GM13976 (cell line): ENCODE data around the gene FAM32A.
A peak's percentile ranks its signal among the peaks of the same experiment; 100 is the strongest.

Experiments
- DNase-seq: peaks from one replicate; pipeline ENCODE4 v3.0.0; 2012; ENCODE audit warnings: low spot score
- CTCF ChIP-seq: IDR thresholded peaks from 2 replicates; pipeline ENCODE4 v1.5.1; 2012; ENCODE audit warnings: borderline replicate concordance, mild to moderate bottlenecking; ENCODE audit not compliant: insufficient read depth; ENCODE audit errors: extremely low read depth, missing control alignments, control extremely low read depth
- in situ Hi-C: fragments of 300-500 bp; cut with MboI; formaldehyde crosslinking; loops from one replicate; pipeline ENCODE4 v1.12.0; 2022; ENCODE audit warnings: low sequenced_read_pairs, mixed read lengths, inconsistent platforms; ENCODE audit not compliant: unreplicated experiment

Gene FAM32A

GRCh38 chr19:16226184-16226591 lies 41.0 kb downstream of the FAM32A start:
- in situ Hi-C loops, result no loop called here
- no peak for TF ChIP-seq CTCF
- DNase-seq, result no peak

GRCh38 chr19:16226878-16227836 lies 41.9 kb downstream of the FAM32A start:
- no peak for DNase-seq
- in situ Hi-C loops, result no loop called here
- TF ChIP-seq CTCF, result no peak

GRCh38 chr19:16227837-16228636 lies 42.8 kb downstream of the FAM32A start:
- in situ Hi-C loops, result no loop called here
- DNase-seq, result no peak
- TF ChIP-seq CTCF, result no peak

DNA sequence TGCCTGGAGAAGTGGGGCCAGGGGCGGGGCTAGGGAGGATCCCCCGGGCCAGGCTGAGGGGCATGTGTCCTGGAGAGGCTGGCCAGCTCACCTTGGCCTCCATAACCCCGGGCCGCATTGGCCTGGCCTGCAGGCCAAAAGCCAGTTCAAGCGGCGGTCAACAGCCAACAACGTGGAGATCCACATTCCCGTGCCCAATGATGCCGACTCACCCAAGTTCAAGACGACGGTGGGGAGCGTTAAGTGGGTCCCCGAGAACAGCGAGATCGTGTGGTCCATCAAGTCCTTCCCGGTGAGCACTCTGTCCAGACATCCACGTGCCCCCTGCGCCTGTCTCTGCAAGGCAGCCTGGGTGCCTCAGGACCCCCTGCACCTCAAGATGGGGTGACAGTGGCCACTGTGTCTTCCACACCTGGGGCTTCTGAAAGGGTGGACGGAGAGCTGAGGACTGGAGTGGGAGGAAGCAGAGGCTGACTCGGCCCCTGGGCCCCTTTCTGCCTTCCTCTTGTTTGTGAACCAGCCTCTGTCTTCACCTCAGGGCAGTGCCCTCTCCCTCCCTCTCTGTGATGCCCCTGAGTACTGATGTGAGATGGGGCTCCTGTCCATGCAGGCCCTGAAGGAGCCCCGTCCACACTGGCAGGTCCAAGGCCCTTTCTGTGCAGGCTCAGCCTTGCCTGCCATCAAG lies 43.6 kb downstream of the FAM32A start:
- in situ Hi-C loops, result no loop called here
- TF ChIP-seq CTCF, result no peak

GRCh38 chr19:16229322-16229641 lies 44.1 kb downstream of the FAM32A start:
- in situ Hi-C loops, result no loop called here
- no peak for TF ChIP-seq CTCF
- no peak for DNase-seq

More for the DNA sequence above, 43.6 kb downstream of the FAM32A start:
- DNase-seq, result no peak

DNA sequence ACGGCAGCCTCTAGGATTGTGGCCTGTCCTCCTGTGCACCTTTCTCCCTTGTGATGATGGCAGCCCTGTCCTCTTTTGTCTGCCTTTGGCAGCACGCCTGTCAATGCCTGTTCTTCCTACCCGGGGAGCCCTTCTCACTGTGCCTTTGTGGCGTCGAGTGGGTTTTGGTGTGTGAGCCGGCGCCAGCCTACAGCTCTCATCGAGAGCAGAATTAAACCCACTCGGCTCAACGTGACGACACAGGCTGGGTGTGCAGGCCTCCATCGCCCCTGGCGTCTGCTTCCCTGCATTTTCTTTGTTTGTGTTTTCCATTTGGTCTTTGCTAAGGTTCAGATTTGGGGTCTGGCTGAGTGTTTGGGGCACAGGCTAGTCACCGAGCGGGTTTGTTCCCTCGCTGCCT lies 46.9 kb downstream of the FAM32A start:
- in situ Hi-C loops, result no loop called here
- TF ChIP-seq CTCF, result no peak
- DNase-seq, result peak; percentile 19
